GM19239 (cell line): Measurements from ENCODE around the gene OMD.

Experiments
- DNase-seq: peaks from one replicate; pipeline ENCODE4 v3.0.0; 2011; ENCODE audit warnings: low spot score; ENCODE audit not compliant: insufficient read length
- FAIRE-seq: peaks from 2 replicates; lab custom pipeline; 2011; peaks lifted over from hg19 to GRCh38; lab: Jason Lieb, UNC

The OMD gene

DNA sequence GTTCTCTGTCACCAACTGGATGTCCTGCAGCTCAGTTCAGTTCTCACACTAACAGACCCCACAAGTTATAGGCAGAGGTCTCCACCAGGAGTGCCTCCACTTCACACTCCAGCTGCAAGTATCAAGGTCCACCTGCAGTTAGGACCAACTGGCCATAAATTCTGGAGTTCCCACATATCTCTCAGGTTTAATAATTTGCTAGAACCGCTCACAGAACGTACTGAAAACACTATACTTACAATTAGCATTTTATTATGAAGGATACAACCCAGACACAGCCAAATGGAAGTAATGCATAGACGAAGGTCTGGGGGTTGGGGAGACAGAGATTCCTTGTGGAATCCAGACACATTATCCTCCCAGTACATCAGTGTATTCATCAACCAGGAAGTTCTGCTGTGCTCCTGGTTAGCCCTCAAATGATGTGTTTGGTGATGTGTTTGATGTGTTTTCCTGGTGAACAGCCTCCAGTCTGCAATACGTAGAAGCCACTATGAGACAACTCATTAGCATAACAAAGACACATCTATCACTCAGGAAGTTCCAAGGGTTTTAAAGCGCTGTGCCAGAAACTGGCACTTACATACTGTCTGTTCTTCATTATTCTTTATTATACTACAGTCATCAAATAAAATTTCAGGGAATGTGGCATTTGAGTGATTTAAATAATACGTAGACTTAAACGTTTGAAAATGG is 45.3 kb downstream of the OMD start:
- DNase-seq (no peak), FAIRE-seq (no peak)

DNA sequence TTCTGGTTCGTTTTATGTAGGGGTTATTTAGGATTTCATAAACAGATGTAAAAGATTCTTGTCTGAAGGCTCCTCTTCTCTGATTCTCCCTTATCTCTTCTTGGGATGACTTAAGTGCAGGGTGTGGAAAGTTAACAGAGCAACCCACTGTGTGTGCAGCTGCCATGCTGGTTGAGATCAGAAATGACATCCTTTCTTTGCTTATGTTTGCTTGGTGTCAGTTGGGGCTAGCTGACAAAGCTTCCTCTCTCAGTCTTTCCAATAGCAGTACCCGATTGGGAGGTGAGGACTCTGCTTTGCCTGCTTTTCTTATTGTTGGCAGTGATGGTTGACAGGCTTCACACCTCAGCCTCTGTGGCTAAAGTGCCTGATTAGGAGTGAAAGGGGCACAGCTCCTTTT is 46.4 kb downstream of the OMD start:
- no peak for DNase-seq
- no peak for FAIRE-seq

DNA sequence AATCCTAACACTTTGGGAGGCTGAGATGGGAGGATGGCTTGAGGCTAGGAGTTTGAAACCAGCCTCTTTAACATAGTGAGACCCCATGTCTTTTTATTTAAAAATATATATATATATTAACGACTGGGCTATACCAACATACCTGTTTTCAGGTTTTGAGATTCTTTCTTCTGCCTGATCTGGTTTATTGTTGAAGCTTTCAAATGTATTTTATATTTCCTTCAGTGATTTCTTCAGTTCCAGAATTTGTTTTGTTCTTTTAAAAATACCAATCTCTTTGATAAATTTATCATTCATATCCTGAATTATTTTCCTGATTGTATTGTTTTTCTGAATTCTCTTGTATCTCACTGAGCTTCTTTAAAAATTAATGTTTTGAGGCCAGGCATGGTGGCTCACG is 51.1 kb downstream of the OMD start:
- FAIRE-seq (no peak), DNase-seq (no peak)

DNA sequence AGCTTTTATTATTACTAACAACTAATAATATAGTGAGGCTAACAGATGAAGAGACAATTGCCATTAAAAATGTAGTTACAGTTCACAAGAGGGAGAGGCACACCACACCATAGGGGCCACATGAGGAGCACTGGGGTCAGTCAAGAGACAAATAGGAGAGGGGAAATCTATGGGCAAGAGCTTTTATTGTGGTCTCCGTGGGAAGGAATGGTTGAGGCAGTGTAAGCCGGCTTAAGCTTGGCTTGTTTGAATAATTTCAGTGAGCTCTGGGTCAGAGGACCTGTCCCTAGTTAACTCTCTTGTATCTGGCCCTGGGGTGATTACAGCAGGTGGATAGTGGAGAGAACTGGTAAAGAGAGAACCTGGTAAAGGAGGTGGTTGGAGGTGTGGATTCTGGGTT is 55.2 kb downstream of the OMD start:
- no peak for DNase-seq
- FAIRE-seq: no peak
